BJ (cell line): ENCODE data around the gene SHOC2. TPM values are rescaled to one million over a fixed set of nuclear protein-coding genes. Genes with fewer than 3 reads are reported as not detected.
A peak's percentile ranks its signal among the peaks of the same experiment; 100 is the strongest.

Experiments
- CTCF ChIA-PET: fragments of 350-600 bp; formaldehyde crosslinking; extraction: SDS; loops from one replicate; lab custom pipeline; 2021; ENCODE audit warnings: antibody characterized with exemption, inconsistent platforms; lab: Yijun Ruan, JAX
- POLR2A ChIA-PET: fragments of 300-600 bp; sonication (Branson Sonifier 250); formaldehyde crosslinking; extraction: SDS; loops from one replicate; lab custom pipeline; 2021; ENCODE audit warnings: antibody characterized with exemption; lab: Charles Lee
- DNase-seq: peaks from one replicate; pipeline ENCODE4 v3.0.0-alpha.2; 2011; ENCODE audit warnings: low read depth
- H3K27me3 ChIP-seq: 2 replicates; pipeline ENCODE4 v1.6.0; 2011; ENCODE audit warnings: low read length; ENCODE audit not compliant: control insufficient read depth, insufficient read depth
- H3K36me3 ChIP-seq: 2 replicates; pipeline ENCODE4 v1.5.1; 2011; ENCODE audit warnings: low read length; ENCODE audit not compliant: control insufficient read depth, insufficient read depth
- H3K4me3 ChIP-seq: 2 replicates; pipeline ENCODE4 v1.5.1; 2011; ENCODE audit warnings: low read depth, mild to moderate bottlenecking, control low read depth, low read length
- CTCF ChIP-seq: IDR thresholded peaks from 2 replicates; pipeline ENCODE4 v1.5.1; 2011; ENCODE audit warnings: low read depth, mild to moderate bottlenecking, control low read depth, inconsistent platforms, low read length, moderate library complexity; ENCODE audit not compliant: insufficient read depth
- polyA plus RNA-seq: library from polyadenylated mRNA; depleted of rRNA; stranded (reverse); fragments of >200 nt; gene quantifications from 2 replicates; pipeline ENCODE4 v1.2.3, GENCODE V29; 2011

Gene SHOC2
- polyA plus RNA-seq, 1 experiment = 14.7 TPM

DNA sequence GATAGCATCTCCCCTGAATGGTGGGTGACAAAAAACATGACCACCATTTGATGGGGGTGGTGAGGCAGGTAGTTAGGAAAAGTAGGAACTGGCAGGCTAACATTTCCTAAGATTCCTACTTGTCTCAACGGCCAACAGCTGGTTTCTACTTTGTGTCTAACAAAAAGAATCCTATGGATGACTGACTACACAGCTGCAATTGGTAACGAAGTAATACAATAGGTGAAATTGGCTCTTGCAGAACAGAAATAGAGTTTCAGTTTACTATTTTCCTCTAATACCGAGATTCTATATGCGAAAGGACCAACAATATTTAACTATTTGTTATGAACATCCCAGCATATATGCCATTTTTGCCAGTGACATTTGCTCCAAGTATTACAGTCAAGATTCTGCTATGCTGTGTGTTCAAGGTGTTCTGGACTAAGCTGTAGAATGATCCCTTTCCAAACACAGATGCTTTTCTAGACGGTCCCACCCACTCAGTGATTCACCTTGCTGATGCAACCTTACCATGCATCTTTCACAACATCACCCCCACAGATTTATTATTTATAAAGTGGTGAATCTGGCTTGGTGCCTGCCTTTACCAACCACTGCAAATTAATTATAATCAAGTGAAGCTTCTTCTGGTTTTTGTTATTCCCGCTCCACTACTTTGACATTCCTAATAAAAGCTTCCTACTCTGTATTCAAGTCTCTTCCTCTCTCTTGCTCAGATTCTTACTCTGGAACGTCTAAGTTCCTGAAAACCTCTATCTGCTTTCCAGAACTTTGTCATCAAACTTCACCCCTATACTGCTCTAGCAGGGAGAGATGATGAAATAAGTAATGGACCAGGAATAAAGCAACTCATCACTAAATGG, 17.2 kb upstream of the SHOC2 start:
- no peak for TF ChIP-seq CTCF
- Histone ChIP-seq H3K27me3 (no peaks in the 10 kb centered on the region), H3K4me3 (no peak overlapping the region), H3K36me3 (no peaks in the 10 kb centered on the region)
- POLR2A ChIA-PET = no interaction called here
- CTCF ChIA-PET = interaction anchor here (0.6 to 1.9 kb wide), 8 partner anchors 8 to 174 kb away, joined by 3 to 5 read pairs (median 4); partner anchors contain the start of genes ADRA2A, BBIP1 and SHOC2
- peak; percentile 29 for DNase-seq

DNA sequence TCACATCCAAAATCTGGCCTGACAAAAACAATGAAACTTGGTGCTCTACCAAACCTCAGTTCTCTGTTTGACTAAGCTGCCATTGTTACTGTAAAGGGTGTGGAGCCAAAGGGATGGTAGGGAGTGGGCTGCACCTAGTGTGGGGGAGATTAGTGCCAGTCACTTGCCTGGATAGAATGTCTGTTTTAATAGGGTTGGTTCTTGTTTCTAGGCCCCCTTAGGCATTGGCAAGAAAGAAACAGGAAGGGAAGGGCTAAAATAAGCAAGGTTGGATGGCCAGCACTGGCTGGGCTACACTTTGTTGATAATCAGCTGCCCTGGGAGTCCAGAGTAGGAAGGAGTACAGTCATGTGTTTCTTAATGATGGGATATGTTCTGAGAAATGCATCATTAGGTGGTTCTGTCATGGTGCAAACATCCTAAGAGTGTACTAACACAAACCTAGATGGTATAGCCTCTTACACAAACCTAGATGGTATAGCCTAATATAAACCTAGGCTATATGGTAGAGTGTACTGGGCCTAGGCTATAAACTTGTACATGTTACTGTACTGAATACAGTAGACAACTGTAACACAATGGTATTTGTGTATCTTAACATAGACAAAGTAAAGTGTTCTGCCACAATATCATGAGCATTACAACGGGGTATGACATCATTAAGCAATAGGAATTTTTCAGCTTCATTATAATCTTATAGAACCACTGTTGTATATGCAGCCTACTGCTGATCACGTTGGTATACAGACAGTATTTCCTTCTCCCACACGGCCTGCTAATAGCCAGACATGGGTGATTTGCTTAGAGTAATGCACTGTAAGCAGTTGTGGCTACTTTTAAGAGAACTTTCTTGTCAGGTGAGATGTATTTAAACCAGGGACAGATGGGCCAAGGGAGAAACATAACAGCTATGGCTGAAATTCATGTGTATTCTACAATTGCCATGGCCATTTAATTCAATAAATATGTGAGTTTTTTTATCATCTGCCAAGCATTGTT, 15.8 kb upstream of the SHOC2 start:
- Histone ChIP-seq H3K4me3 (no peak overlapping the region), H3K36me3 (no peaks in the 10 kb centered on the region), H3K27me3 (no peaks in the 10 kb centered on the region)
- POLR2A ChIA-PET = no interaction called here
- no peak for TF ChIP-seq CTCF
- CTCF ChIA-PET = interaction anchor here (1.4 to 1.9 kb wide), 3 partner anchors 13 to 173 kb away, joined by 5 read pairs; partner anchors contain the start of genes ADRA2A, BBIP1 and SHOC2
- no peak for DNase-seq

DNA sequence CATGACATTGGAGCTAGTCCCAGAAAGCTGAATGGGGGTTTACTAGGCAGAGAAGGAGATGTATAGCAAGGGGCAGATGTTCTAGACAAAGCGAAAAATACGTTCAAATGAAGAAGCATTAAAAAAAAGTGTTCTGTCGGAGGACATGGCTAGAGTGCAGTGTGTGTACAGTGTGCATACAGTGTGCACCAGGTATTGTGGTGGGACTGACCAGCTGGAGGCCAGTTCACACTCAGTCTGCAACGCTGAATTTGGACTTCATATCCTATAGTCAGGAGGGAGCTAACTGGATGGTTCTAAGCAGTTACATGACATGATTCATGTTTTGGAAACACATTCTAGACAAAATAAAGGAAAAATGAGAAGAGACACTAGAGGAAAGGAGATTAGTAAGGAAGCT, 9.3 kb upstream of the SHOC2 start:
- H3K36me3 ChIP-seq = no peaks in the 10 kb centered on the region
- ChIA-PET CTCF (interaction anchor here (0.8 to 1.9 kb wide), 3 partner anchors 9 to 166 kb away, joined by 3 to 7 read pairs (median 3); partner anchors contain the start of genes ADRA2A, BBIP1 and SHOC2), POLR2A (no interaction called here)
- no peak for TF ChIP-seq CTCF
- DNase-seq = no peak
- H3K27me3 ChIP-seq = no peaks in the 10 kb centered on the region
- H3K4me3 ChIP-seq = no peak overlapping the region

DNA sequence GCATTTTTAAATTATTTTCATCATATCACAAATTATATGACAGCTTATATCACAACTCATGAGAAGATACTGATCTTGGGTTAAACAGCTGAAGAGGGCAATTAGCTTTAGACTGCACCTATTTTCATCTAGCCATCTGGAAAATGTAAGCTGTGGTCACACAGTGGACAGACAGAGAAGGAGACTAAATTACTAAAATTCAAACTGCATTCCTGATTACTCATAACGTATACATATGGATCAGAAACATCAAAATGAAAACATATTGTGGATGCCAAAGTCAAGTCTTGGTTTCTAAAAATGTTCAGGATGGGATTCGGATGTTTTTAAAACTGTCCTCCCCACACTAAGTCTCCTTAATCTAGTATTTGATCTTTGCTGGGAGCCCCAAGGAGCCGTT, 7.0 kb upstream of the SHOC2 start:
- CTCF ChIA-PET = no interaction called here
- no peak for TF ChIP-seq CTCF
- POLR2A ChIA-PET = no interaction called here

GRCh38 chr10:110914431-110914830, 5.0 kb upstream of the SHOC2 start:
- CTCF ChIA-PET = interaction anchor here (1.2 kb wide), 1 partner anchor 121 kb away, joined by 3 read pairs; no protein-coding TSS in a partner anchor
- Histone ChIP-seq H3K36me3 (no peaks in the 10 kb centered on the region), H3K27me3 (no peaks in the 10 kb centered on the region), H3K4me3 (no peak overlapping the region)
- POLR2A ChIA-PET = interaction anchor here (0.6 to 0.9 kb wide), 2 partner anchors 10 to 496 kb away, joined by 3 to 8 read pairs; no protein-coding TSS in a partner anchor
- no peak for TF ChIP-seq CTCF
- no peak for DNase-seq

More for the DNA sequence above, 7.0 kb upstream of the SHOC2 start:
- DNase-seq = no peak
- Histone ChIP-seq H3K36me3 (no peaks in the 10 kb centered on the region), H3K4me3 (no peak overlapping the region), H3K27me3 (no peaks in the 10 kb centered on the region)
